Stimulated activated CD4-positive, alpha-beta T cell treated with anti-CD3 and anti-CD28 coated beads, Interleukin-12 subunit alpha, Interleukin-12 subunit beta, amount 100 ng/mL, for 24 hours (primary cell): Measurements from ENCODE around the gene KAZN.
"Not testable (repeated sequence)": the region's sequence is repeated elsewhere in the genome, so short reads cannot be mapped to it uniquely, and the experiment has no call there.

Experiments used
- DNase-seq, 2 experiments: peaks; one replicate each; pipeline ENCODE4 v3.0.0-alpha.2; 2020; ENCODE audit warnings: low read depth in 2 of 2

KAZN gene

DNA sequence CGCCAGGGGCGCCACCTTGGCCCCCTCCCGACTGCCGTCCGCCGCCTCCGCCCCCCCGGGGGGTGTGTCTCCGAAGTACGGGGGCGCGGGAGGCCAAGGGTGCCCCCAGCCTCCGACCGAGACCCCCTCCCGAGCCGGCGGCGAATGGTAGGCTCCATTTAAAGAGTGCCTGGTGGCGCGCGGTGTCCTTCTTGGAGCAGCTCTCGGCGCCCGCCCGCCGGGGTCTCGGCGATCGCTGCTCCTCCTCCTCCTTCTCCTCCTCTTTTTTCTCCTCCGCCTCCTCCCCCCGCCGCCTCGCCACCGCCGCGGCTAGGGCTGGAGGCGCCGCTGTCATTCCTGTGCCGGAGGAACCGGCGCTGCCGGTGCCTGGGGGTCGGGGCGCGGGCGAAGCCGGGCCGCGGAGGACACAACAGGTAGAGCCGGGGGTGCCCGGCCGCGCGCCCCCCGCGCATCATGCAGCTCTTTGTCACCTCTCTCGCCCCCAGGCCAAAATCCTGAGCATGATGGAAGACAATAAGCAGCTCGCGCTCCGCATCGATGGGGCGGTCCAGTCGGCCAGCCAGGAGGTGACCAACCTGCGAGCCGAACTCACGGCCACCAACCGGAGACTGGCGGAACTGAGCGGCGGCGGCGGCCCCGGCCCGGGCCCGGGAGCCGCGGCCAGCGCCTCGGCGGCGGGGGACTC is at the start of gene KAZN:
KAZN (plus strand) TSS at position 188 of the 685 bp plus-strand sequence.
- DNase-seq, result no peak

DNA sequence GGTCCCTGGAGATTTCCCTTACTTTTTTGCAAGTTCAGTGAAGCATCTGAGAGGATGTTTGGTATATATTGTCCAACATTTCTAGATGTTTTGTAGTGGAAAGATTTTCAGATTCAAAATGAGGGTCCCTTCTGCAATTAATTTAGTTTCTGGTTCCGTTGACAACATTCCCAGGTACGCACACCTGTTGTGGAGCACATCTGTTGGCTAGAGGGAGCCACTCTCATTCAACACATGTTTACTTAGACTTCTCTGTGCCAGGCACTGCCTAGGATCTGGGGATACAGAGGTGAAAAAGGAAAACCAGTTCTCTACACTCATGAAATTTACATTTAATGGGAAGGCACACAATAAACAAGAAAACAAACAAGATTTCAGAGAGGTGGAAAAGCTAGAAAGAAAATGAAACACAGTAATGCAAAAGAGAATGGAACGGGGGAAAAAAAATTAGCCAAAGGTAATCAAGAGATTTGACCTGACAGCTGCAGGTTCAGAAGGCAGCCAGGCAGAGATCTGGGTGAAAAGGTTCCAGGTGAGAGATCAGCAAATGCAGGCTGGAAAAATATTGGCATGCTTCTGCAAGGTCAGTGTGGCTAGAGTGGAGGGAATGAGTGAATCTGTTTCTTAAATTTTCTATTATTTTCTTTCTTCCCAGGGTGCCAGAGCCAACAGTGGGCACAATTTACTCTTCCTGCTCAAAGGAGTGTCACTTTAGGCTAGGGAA is 48.4 kb upstream of the KAZN start:
- DNase-seq, result no peak

DNA sequence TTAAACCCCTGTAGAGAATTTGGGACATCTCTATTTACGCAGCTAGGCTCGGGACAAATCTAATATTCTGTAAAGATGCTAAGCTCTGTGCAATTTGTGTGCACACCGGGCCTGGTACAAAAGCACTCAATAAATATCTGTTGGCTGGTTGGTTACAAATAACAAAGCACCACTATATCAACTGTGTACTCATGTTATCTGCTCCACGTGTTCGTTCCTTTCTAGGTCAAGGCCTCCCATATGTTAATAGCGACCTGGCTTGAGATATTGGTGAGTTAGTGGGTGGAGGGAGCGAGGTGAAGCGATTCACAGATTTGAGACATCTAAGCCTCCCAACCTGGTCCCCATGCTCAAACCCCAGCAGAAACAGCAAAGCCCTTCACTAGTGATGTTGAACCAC is 47.1 kb upstream of the KAZN start:
- DNase-seq, result no peak

- no peak for DNase-seq
Measured at GRCh38 chr1:14552246-14552965, 46.1 kb upstream of the KAZN start.

- no peak for DNase-seq
Measured at GRCh38 chr1:14553711-14554110, 44.8 kb upstream of the KAZN start.

DNA sequence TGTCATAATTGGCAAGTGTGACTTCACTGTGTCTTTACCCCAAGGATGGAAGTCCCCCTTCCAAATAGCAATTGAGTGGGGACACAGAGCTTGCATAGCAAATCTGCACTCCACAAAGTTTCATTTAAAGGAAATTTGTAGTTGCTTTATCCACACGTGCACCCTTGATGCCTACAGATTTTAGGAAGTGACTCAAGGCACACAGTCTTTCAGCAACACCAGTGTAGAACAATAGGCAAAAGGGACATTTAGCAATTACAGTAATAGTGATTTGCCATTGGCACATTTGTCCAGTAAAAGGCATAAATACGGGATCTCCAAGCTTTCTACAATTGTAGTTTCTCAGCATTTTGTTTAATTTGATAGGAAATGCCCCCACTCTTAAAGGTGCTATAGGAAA is 43.4 kb upstream of the KAZN start:
- no peak for DNase-seq

DNA sequence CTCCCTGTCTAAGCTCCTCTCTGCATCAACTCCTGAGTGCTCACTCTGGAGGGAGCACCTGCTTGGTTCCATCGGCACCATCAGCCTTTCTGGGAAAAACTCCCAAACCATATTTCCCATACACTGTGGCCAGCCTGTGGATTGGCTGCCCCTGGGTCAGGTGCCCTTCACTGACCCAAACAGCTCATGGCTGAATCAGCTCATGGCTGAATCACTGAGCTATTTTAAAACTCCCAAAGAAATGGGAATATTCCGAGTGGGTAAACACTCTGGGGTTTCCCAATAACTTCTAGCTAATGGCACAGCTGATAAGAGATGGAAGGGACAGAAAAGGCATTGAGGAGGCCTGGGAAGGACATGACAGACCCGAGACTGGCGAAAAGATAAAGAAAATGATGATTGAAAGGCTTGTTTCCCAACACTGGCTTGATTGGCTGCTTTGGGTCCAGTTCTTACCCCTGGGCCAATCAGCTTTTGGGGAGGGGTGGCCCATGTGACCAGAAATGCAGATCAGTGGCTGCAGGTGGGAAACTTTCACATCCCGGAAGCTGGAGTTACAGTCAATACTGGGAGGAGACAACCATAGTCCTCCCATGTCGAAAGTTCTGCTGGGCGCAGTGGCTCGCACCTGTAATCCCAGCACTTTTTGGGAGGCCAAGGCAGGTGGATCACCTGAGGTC is 37.3 kb upstream of the KAZN start:
- DNase-seq, result no peak

DNA sequence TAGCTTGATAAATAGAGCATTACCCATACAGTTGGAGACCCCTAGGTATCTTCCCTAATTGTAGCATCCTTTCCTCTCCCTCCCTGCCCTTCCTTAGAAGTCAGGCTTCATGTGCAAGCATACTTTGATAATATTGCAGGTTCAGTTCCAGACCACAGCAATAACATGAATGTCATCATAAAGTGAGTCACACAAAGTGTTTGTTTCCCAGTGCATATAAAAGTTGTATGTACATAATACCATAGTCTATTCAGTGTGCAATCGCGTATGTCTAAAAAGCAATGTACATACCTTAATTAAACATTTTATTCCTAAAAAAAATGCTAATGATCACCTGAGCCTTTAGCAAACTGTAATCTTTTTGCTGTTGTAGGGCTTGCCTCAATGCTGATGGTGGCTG is 33.4 kb upstream of the KAZN start:
- no peak for DNase-seq

- no peak for DNase-seq
Measured at GRCh38 chr1:14567056-14567455, 31.4 kb upstream of the KAZN start.

- no peak for DNase-seq
Measured at GRCh38 chr1:14567903-14568302, 30.6 kb upstream of the KAZN start.

GRCh38 chr1:14568716-14569355 is 29.6 kb upstream of the KAZN start:
- DNase-seq, result no peak

- no peak for DNase-seq
Measured at GRCh38 chr1:14570514-14570913, 28.0 kb upstream of the KAZN start.

DNA sequence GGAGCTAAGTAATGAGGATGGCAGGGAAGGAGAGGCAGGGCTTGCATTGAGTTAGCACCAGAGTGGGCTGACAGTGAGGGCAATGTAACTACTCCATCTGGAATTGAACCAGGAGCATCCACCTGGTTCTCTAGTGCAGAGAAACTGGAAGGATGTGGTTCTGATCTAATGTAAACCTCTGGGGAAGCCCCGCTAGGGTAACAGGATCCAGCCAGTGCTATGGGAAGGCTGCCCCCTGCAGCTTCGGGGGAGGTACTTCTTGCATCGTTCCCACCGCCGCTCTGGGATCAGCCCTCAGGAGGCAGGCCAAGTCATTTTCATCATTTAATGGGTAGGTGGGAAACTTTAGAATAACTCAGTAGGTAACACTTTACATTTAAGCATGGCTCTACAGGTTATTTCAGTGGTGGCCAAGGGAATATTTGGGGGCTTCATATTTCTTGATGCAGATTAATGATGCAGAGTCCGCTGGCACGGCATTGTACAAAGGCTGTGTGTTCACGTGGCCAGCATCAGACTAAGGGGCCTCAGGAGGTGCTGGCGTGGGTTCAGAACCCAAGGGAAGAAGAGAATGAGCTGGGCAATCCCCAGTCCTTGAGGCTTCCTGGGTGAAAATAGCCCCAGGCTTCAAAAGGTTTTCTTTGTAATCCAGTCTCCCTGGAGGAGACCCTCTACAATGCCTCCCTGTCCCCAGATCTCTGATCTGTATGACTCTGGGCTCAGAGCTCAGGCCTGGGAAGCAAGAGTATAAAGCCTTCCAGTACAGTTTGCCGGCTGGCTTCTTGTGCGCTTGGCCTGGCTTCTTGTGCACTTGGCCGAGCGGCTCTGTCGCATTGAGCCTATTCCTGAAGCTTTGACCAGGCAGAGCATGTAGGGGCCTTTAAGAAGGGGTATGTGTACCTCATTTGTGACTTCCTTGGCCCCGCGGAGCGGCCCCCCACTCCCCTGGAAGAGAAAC is 26.4 kb upstream of the KAZN start:
- no peak for DNase-seq

- no peak for DNase-seq
Measured at GRCh38 chr1:14572861-14573260, 25.6 kb upstream of the KAZN start.

DNA sequence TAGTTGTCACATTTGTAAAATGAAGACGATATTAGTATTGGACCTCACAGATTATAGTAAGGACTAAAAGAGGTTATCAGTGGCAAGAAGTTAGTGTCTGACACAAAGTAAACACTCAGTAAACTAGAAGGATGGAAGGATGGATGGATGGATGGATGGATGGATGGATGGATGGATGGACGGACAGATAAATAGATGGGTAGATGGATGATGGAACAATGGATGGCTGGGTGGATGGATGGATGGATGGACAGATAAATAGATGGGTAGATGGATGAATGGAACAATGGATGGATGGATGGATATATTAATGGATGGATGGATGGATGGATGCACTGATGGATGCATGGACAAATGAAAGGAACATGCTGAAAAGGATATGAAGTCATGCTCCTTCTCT is 22.3 kb upstream of the KAZN start:
- no peak for DNase-seq

DNA sequence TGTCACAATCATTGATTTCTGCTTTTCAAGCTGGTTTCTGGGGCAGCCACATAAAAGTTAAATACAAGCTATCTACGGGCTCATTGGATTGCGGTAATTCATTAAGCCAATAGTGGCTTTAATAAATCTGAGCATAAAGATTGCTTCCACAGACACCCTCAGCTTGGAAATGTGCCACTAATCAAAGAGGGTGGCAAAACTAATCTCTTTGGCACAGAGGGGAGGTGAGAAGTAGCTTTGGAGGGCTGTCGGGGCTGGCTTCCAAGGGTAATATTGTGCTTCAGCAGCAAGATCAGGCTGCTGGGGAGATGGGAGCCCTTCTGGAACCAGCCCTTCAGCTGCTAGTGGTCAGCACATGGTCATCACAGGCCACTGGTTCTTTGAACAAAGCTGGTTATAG is 21.2 kb upstream of the KAZN start:
- DNase-seq, result no peak

- no peak for DNase-seq
Measured at GRCh38 chr1:14578156-14578555, 20.3 kb upstream of the KAZN start.

- DNase-seq, result not testable (repeated sequence)
Measured at GRCh38 chr1:14580295-14580694, 18.2 kb upstream of the KAZN start.

DNA sequence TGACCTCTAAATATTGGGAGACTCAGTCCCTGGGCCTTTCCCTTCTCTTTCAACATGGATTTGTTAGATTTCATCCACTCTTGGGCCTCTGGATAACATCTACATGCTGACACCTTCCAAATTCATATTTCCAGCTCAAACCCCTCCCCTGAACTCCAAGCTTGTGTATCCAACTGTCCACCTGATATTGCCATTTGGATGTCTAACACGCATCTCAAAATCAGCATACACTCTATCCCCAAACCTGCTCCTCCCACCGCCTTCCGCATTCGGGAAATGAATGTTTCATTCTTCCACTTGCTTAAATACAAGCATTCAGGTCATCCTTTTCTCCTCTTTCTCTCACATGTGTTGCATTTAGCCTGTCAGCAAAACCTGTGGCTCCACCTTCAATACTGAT is 17.5 kb upstream of the KAZN start:
- DNase-seq, result no peak

- no peak for DNase-seq
Measured at GRCh38 chr1:14583788-14584187, 14.7 kb upstream of the KAZN start.

DNA sequence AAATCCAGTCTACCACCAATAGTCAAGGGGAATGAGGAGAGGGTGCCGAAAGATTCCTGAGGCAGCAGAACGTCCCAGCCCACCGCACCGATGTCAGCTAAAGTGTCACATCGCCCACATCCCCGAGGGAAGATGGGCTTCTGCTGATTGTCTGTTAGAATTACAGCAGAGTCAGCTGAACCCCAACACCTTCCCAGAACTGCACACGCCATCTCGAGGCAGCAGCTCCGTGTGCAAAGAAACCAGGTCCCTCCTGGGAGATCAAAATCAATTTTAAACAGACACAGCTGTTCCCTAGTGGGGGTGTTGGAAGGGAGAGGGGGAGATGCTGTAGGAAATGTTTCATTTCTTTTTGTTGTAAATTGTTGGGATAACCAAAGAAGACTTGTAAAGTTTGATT is 12.8 kb upstream of the KAZN start:
- no peak for DNase-seq
